Measurements from ENCODE around the gene GPBP1L1. TPM values are rescaled to one million over a fixed set of nuclear protein-coding genes. Genes with fewer than 3 reads are reported as not detected.

GPBP1L1 gene
- total and polyA plus RNA-seq, 2 donors (not counting 1 experiment from before 2014, with no cell fraction given) = 77.2 to 104 TPM

DNA sequence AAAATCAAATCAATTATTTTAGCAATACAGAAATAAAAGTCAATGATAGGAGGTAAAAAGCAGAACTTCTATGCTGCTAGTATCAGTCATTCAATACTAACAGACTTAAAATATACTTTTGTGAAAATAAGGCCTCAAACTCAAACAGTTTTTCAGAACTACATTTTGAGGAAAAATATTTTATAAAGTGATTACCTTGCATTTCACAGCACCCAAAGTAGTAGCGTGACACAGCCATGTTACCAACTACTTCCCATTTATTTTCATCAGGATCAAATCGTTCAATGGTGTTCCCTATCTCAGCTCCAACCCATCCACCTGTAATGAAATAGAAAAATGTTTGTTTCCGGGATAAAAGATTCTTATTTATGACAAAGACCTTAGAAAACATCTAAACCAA is 30.4 kb upstream of the GPBP1L1 start:
- Histone ChIP-seq H3K4me3 (replicated peaks in 1 of 4; ENCODE audit: control extremely low read depth in 1 of 4, insufficient read depth in 1 of 4, low read depth in 3 of 4, low read length in 4 of 4) (no peak overlapping the region), H3K27ac (ENCODE audit: insufficient read depth, low read length) (no peak overlapping the region), H4K20me1 (ENCODE audit: control insufficient read depth, extremely low read depth, insufficient read depth, low read length) (no peaks in the 10 kb centered on the region), H3K36me3 (ENCODE audit: control insufficient read depth, insufficient read depth, low read length) (peaks cover 2% of the 10 kb centered on the region), H3K9me3 (ENCODE audit: control insufficient read depth, insufficient read depth, low read depth, low read length) (no peaks in the 10 kb centered on the region), H2AFZ (ENCODE audit: low read length) (no peak overlapping the region), H3K79me2 (ENCODE audit: control insufficient read depth, insufficient read depth, low read length) (no peaks in the 10 kb centered on the region), H3K4me2 (ENCODE audit: extremely low read depth, insufficient read depth, low read length) (no peak overlapping the region), H3K9ac (ENCODE audit: insufficient read depth, low read length) (no peak overlapping the region), H3K27me3 (ENCODE audit: control insufficient read depth, insufficient read depth, low read length) (no peaks in the 10 kb centered on the region), H3K4me1 (ENCODE audit: control insufficient read depth, extremely low read depth, insufficient read depth, low read length) (peaks cover 3% of the 10 kb centered on the region)
- TF ChIP-seq EZH2 (IDR thresholded peaks at IDR 0.05; ENCODE audit: low read length, missing control alignments) = no peak
- TF ChIP-seq, protein P1, sequence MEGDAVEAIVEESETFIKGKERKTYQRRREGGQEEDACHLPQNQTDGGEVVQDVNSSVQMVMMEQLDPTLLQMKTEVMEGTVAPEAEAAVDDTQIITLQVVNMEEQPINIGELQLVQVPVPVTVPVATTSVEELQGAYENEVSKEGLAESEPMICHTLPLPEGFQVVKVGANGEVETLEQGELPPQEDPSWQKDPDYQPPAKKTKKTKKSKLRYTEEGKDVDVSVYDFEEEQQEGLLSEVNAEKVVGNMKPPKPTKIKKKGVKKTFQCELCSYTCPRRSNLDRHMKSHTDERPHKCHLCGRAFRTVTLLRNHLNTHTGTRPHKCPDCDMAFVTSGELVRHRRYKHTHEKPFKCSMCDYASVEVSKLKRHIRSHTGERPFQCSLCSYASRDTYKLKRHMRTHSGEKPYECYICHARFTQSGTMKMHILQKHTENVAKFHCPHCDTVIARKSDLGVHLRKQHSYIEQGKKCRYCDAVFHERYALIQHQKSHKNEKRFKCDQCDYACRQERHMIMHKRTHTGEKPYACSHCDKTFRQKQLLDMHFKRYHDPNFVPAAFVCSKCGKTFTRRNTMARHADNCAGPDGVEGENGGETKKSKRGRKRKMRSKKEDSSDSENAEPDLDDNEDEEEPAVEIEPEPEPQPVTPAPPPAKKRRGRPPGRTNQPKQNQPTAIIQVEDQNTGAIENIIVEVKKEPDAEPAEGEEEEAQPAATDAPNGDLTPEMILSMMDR (conservative IDR thresholded peaks at IDR 0.05 in 1 of 2, IDR thresholded peaks at IDR 0.05 in 1 of 2; ENCODE audit: low read depth in 1 of 2, low read length in 2 of 2) = no peak
- DNase-seq (ENCODE audit: low read depth in 2 of 2) = no peak

DNA sequence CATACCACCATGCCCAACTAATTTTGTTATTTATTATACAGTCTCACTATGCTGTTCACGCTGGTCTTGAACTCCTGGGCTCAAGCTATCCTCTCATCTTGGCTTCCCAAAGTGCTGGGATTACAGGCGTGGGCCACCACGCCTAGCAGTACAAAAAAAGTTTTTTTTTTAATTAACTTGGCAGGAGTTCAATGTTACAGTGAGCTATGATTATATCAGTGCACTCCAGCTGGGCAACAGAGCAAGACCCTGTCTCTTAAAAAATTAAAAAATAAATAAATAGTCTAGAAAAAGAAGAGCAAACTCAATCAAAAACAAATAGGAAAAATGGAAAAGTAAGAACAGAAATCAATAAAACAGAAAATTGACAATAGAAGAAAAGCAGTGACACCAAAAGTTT is 27.4 kb upstream of the GPBP1L1 start:
- Histone ChIP-seq H3K79me2 (ENCODE audit: control insufficient read depth, insufficient read depth, low read length) (no peaks in the 10 kb centered on the region), H3K9me3 (ENCODE audit: control insufficient read depth, insufficient read depth, low read depth, low read length) (no peaks in the 10 kb centered on the region), H3K4me1 (ENCODE audit: control insufficient read depth, extremely low read depth, insufficient read depth, low read length) (no peaks in the 10 kb centered on the region), H2AFZ (ENCODE audit: low read length) (no peak overlapping the region), H3K27me3 (ENCODE audit: control insufficient read depth, insufficient read depth, low read length) (no peaks in the 10 kb centered on the region), H3K4me3 (replicated peaks in 1 of 4; ENCODE audit: control extremely low read depth in 1 of 4, insufficient read depth in 1 of 4, low read depth in 3 of 4, low read length in 4 of 4) (no peak overlapping the region), H3K9ac (ENCODE audit: insufficient read depth, low read length) (no peak overlapping the region), H3K4me2 (ENCODE audit: extremely low read depth, insufficient read depth, low read length) (no peak overlapping the region), H4K20me1 (ENCODE audit: control insufficient read depth, extremely low read depth, insufficient read depth, low read length) (no peaks in the 10 kb centered on the region), H3K27ac (ENCODE audit: insufficient read depth, low read length) (no peak overlapping the region), H3K36me3 (ENCODE audit: control insufficient read depth, insufficient read depth, low read length) (peaks cover 2% of the 10 kb centered on the region)
- TF ChIP-seq EZH2 (IDR thresholded peaks at IDR 0.05; ENCODE audit: low read length, missing control alignments) = no peak
- TF ChIP-seq, protein P1 (conservative IDR thresholded peaks at IDR 0.05 in 1 of 2, IDR thresholded peaks at IDR 0.05 in 1 of 2; ENCODE audit: low read depth in 1 of 2, low read length in 2 of 2) = no peak
- DNase-seq (ENCODE audit: low read depth in 2 of 2) = no peak

DNA sequence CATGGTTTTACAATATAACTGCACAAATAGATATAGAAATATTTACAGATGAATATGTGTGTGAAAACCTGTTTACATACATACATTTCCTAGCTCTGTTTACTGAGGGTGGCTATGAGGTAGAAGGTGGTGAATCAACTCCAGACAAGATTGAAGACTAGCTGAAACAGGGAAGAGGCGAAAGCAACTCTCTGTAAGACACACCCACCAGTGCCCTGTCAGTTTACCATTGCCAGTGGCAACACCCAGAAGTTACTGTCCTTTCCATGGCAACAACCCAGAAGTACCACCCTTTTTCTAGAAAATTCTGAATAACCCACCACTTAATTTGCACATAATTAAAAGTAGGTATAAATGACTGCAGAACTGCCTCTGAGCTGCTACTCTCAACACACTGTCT is 18.3 kb upstream of the GPBP1L1 start:
- H3K4me2 ChIP-seq (ENCODE audit: extremely low read depth, insufficient read depth, low read length) = no peak overlapping the region
- no peak overlapping the region for H3K27ac ChIP-seq (ENCODE audit: insufficient read depth, low read length)
- TF ChIP-seq EZH2 (IDR thresholded peaks at IDR 0.05; ENCODE audit: low read length, missing control alignments) = no peak
- TF ChIP-seq, protein P1 (conservative IDR thresholded peaks at IDR 0.05 in 1 of 2, IDR thresholded peaks at IDR 0.05 in 1 of 2; ENCODE audit: low read depth in 1 of 2, low read length in 2 of 2) = no peak
- no peak overlapping the region for H2AFZ ChIP-seq (ENCODE audit: low read length)
- H3K9ac ChIP-seq (ENCODE audit: insufficient read depth, low read length) = no peak overlapping the region
- no peaks in the 10 kb centered on the region for H3K79me2 ChIP-seq (ENCODE audit: control insufficient read depth, insufficient read depth, low read length)
- no peak overlapping the region for H3K4me3 ChIP-seq (replicated peaks in 1 of 4; ENCODE audit: control extremely low read depth in 1 of 4, insufficient read depth in 1 of 4, low read depth in 3 of 4, low read length in 4 of 4)
- no peaks in the 10 kb centered on the region for H3K36me3 ChIP-seq (ENCODE audit: control insufficient read depth, insufficient read depth, low read length)
- no peak for DNase-seq (ENCODE audit: low read depth in 2 of 2)
- H3K27me3 ChIP-seq (ENCODE audit: control insufficient read depth, insufficient read depth, low read length) = no peaks in the 10 kb centered on the region
- H4K20me1 ChIP-seq (ENCODE audit: control insufficient read depth, extremely low read depth, insufficient read depth, low read length) = no peaks in the 10 kb centered on the region
- H3K9me3 ChIP-seq (ENCODE audit: control insufficient read depth, insufficient read depth, low read depth, low read length) = no peaks in the 10 kb centered on the region
- no peaks in the 10 kb centered on the region for H3K4me1 ChIP-seq (ENCODE audit: control insufficient read depth, extremely low read depth, insufficient read depth, low read length)

Measured in fibroblast of lung (primary cell).